Muscle of leg (tissue), 11 donors: ENCODE measurements around the gene KATNAL1. TPM values are rescaled to one million over a fixed set of nuclear protein-coding genes. Genes with fewer than 3 reads are reported as not detected.

Experiments used
- DNase-seq: peaks from one replicate; pipeline ENCODE4 v3.0.0; 2013
- H3K27ac ChIP-seq: one replicate; pipeline ENCODE4 v1.5.1; 2013; ENCODE audit warnings: mild to moderate bottlenecking, low read length, control low read depth
- H3K27me3 ChIP-seq: one replicate; pipeline ENCODE4 v1.6.1; 2013; ENCODE audit warnings: low read length; ENCODE audit not compliant: control insufficient read depth, insufficient read depth
- H3K36me3 ChIP-seq: one replicate; pipeline ENCODE4 v1.6.1; 2013; ENCODE audit warnings: low read length; ENCODE audit not compliant: control insufficient read depth, insufficient read depth
- H3K4me1 ChIP-seq: one replicate; pipeline ENCODE4 v1.6.1; 2013; ENCODE audit warnings: low read length; ENCODE audit not compliant: control insufficient read depth, insufficient read depth
- H3K4me3 ChIP-seq: one replicate; pipeline ENCODE4 v1.5.1; 2013; ENCODE audit warnings: low read length, control low read depth
- H3K9me3 ChIP-seq: replicated peaks from 2 replicates; pipeline ENCODE4 v1.6.1; 2013; ENCODE audit warnings: low read depth, low read length; ENCODE audit not compliant: control insufficient read depth
- WGBS: methylation state at CpG from one replicate; pipeline ENCODE4 v1.1.5; 2013; ENCODE audit warnings: missing lambda C conversion rate; ENCODE audit not compliant: insufficient coverage; 5-methylcytosine and 5-hydroxymethylcytosine counted together
- polyA plus RNA-seq, 8 donors: library from polyadenylated mRNA; unstranded; fragments of 120-200 nt; gene quantifications; one replicate each; pipeline versions ENCODE4 v1.2.1 to v1.2.3, GENCODE V29; 2013; ENCODE audit warnings: inconsistent platforms in 1 of 8, low replicate concordance in 1 of 8; ENCODE audit not compliant: insufficient read length in 8 of 8, insufficient read depth in 1 of 8
- total RNA-seq: library from RNA; stranded (reverse); fragments of 120-200 nt; gene quantifications from one replicate; pipeline ENCODE4 v1.2.4, GENCODE V29; 2013

Gene KATNAL1
- total and polyA plus RNA-seq, 9 donors: 7.8 to 22.2 (median 11.7) TPM

DNA sequence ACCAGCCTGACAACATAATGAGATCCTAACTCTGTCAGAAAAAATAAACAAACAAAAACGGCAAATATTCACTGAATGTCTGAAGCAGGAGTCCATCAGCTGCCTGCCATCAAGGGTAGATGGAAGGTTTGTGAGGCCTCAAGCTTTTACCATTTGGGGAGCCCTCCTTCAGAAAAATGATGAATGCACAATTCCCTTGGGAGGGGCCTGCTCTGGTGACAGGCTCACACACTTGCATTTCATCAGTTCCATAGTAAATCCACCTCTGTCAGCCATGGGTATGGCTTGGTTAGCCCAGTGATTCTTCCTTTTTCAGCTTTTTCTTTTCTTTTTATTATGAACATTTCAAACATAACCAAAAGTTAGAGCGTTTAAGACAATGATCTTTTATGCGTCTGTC, 26.3 kb upstream of the KATNAL1 start:
- Histone ChIP-seq H3K36me3 (no peaks in the 10 kb centered on the region), H3K27ac (no peak overlapping the region), H3K4me3 (no peak overlapping the region), H3K9me3 (no peaks in the 10 kb centered on the region), H3K4me1 (peaks cover 2% of the 10 kb centered on the region), H3K27me3 (no peaks in the 10 kb centered on the region)
- no peak for DNase-seq
- WGBS: 73% methylated on average over 2 of the region's 3 CpGs

DNA sequence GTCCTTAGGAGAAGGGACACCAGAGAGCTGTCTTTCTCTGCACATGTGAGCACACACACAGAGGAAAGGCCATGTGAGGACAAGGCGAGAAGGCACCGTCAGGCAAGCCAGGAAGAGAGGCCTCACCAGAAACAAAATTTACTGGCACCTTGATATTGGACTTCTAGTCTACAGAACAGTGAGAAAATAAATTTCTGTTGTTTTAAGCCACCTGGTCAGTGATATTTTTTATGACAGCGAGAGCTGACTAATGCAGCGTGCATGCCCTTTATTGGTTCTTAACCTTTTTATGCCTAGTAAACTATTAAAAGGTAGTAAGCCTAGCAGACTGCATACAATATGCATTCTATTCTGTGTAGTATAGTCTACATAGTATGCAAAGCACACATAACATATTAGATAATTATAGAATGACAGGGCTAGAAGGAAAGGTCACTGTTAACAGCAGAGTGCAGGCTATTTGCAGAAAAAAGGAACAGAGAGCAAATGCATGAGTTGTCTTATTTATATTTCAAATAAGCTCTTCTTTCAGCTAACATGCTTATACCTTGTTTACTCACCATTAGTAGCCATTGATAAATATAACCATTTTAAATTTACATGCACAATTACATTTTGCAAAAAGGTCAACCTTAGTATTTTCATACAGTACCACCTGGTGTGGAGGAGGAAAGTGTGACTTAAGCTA, 25.2 kb upstream of the KATNAL1 start:
- no peak for DNase-seq
- Histone ChIP-seq H3K9me3 (no peaks in the 10 kb centered on the region), H3K4me1 (no peaks in the 10 kb centered on the region), H3K27ac (no peak overlapping the region), H3K36me3 (no peaks in the 10 kb centered on the region), H3K4me3 (no peak overlapping the region), H3K27me3 (no peaks in the 10 kb centered on the region)
- no CpG with 5 or more reads among the region's 4 CpGs for WGBS

DNA sequence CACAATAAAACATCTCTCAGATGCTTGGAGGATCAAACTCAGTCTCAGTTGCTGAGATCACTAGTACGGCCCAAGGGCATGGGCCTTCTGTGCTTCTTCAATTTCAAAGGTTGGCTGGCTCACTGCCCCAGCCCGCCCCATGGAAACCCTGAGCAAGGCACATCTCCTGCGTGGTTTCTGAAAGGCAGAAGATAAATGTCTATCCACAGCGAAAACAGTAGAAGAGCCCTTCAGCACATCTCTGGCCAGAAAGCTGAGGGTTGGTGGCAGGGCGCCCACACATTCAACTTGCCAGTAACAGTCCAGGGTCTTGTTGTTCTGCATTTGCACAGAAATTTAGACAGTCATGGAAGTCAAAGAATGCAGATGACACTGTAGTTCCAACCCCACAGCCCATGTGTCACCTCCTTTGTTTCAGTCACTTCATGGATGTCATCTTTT, 24.0 kb upstream of the KATNAL1 start:
- no peak overlapping the region for H3K27ac ChIP-seq
- no peaks in the 10 kb centered on the region for H3K36me3 ChIP-seq
- WGBS: 63% methylated on average over 5 of the region's 5 CpGs
- no peak overlapping the region for H3K4me3 ChIP-seq
- peak; percentile 74 for DNase-seq
- H3K4me1 ChIP-seq: no peaks in the 10 kb centered on the region
- H3K27me3 ChIP-seq: no peaks in the 10 kb centered on the region
- H3K9me3 ChIP-seq: no peaks in the 10 kb centered on the region

DNA sequence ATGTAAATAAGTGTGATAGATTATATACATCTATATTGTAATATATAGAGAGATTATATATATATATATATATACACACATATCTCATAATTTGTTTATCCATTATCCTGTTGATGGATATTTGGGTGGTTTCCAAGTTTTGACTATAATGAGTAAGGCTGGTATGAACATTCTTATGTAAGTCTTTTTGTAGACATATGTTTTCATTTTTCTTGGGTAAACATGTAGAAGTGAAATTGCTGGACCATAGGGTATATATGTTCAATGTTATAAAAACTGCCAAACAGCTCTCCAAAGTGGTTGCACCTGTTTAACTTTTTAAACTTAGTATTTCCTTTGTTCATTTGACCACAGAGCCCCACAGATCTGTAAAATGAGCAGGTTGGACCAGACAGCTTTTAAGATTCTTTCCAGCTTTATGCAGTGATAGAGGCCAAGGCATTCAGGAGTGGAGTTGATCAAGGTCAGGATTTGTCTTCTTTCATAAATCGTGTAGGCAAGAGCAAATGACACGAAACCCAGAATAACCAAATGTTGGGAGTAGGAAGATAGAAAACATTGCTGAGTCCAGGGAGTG, 21.7 kb upstream of the KATNAL1 start:
- Histone ChIP-seq H3K27ac (no peak overlapping the region), H3K4me1 (no peaks in the 10 kb centered on the region), H3K36me3 (no peaks in the 10 kb centered on the region), H3K27me3 (no peaks in the 10 kb centered on the region), H3K9me3 (no peaks in the 10 kb centered on the region), H3K4me3 (no peak overlapping the region)
- 80% methylated on average over 2 of the region's 2 CpGs for WGBS
- no peak for DNase-seq

DNA sequence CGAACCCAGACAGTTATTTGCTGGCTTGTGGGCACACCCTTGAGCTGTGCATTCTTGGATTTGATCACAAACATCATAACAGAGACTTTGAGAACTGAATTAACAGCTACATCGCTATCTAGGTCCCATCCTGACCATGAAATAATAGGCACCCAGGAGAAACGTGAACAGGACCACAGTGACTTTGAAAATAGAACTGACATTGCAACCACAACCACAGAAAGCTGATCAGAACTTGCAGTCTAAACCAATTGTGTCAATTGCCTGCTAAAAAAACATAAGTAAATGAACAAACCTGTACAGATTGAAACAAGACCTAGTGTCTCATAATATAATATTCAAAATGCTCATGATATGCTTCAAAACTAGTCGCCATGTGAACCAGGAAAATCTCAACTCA, 18.3 kb upstream of the KATNAL1 start:
- WGBS: no CpG with 5 or more reads among the region's 4 CpGs
- H3K4me3 ChIP-seq: no peak overlapping the region
- no peak overlapping the region for H3K27ac ChIP-seq
- H3K27me3 ChIP-seq: no peaks in the 10 kb centered on the region
- DNase-seq: no peak
- no peaks in the 10 kb centered on the region for H3K4me1 ChIP-seq
- H3K36me3 ChIP-seq: no peaks in the 10 kb centered on the region
- H3K9me3 ChIP-seq: no peaks in the 10 kb centered on the region

DNA sequence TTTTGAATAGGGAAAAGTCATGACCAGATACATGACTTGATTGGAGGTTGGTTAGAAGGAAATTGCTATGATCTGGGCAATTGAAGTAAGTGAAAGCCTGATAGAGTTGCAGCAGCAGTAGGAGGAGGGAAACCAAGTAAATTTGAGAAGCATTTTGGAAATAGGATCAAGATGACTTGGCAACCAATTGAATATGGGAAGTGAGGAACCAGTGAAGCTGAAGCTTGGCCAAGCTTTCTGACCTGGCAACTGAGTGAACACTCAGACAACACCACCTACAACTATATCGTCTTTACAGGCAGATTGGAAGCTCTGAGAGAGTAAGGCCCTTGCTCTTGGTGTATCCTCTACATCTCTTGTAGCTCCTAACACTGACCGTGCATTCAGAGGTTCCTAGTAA, 16.2 kb upstream of the KATNAL1 start:
- no CpG with 5 or more reads among the region's 2 CpGs for WGBS

DNA sequence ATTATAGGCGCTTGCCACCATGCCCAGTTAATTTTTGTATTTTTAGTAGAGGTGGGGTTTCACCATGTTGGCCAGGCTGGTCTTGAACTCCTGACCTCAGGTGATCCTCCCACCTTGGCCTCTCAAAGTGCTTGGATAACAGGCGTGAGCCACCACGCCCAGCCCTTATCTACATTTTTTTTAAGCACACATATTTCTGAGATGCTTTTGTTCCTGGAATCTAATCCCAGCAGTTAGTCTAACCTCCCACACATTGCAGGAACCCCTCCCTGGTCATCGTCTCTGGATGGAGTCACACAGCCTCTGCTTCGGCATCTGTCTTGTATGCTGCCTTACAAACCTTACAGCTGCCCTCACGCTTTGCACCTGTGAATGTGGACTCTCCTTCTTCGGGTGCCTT, 15.1 kb upstream of the KATNAL1 start:
- Histone ChIP-seq H3K4me3 (no peak overlapping the region), H3K4me1 (peaks cover 12% of the 10 kb centered on the region), H3K27ac (no peak overlapping the region), H3K9me3 (no peaks in the 10 kb centered on the region), H3K36me3 (no peaks in the 10 kb centered on the region), H3K27me3 (no peaks in the 10 kb centered on the region)
- WGBS: 96% methylated on average over 6 of the region's 7 CpGs
- no peak for DNase-seq

More for the DNA sequence above, 16.2 kb upstream of the KATNAL1 start:
- no peak overlapping the region for H3K27ac ChIP-seq
- H3K9me3 ChIP-seq: no peaks in the 10 kb centered on the region
- no peak overlapping the region for H3K4me3 ChIP-seq
- no peaks in the 10 kb centered on the region for H3K27me3 ChIP-seq
- DNase-seq: peak; percentile 43
- H3K4me1 ChIP-seq: peaks cover 5% of the 10 kb centered on the region
- no peaks in the 10 kb centered on the region for H3K36me3 ChIP-seq

DNA sequence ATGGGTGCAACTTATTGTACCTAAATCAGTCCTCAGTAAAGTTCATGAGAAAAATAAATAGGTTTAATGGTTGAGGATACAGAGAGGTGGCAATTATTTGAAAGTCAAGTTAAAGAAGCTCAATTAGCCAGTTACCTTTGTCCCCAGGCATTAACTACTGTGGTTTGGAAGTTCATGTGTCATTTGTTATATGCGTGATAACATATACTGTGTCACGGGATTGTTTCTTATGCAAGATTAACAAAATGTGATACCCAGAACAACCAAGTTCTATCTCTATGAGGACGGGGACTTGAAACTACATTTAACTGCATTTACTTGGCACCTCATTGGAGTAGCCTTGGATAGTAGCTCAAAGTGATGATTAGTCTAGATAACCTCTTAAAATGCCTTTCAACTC, 13.9 kb upstream of the KATNAL1 start:
- no peak for DNase-seq
- no peak overlapping the region for H3K4me3 ChIP-seq
- no peaks in the 10 kb centered on the region for H3K9me3 ChIP-seq
- no peak overlapping the region for H3K27ac ChIP-seq
- H3K27me3 ChIP-seq: no peaks in the 10 kb centered on the region
- H3K36me3 ChIP-seq: no peaks in the 10 kb centered on the region
- peaks cover 12% of the 10 kb centered on the region for H3K4me1 ChIP-seq
- WGBS: no CpG with 5 or more reads among the region's 3 CpGs

DNA sequence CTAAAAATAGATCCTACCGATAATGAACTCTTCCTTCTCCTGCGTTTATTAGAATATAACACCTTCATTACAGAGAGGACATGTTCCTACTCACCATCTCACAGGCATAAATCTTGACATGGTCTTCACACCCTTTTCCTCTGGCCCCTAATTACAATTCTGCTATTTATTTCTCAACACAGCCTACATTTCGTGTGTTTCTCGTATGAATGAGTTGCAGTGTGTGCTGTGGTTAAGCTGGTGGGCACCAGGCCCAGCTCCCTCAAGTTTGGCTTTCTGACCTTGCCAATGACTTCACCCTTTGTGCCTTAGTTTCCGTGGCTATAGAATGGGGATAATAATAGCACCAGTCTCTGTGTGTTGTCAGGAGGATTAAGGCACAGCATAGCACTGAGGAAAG, 12.3 kb upstream of the KATNAL1 start:
- H3K36me3 ChIP-seq: no peaks in the 10 kb centered on the region
- H3K27me3 ChIP-seq: no peaks in the 10 kb centered on the region
- WGBS: no CpG with 5 or more reads among the region's 5 CpGs
- H3K9me3 ChIP-seq: no peaks in the 10 kb centered on the region
- peak; percentile 42 for DNase-seq
- H3K4me1 ChIP-seq: peaks cover 12% of the 10 kb centered on the region
- H3K27ac ChIP-seq: no peak overlapping the region
- H3K4me3 ChIP-seq: no peak overlapping the region

DNA sequence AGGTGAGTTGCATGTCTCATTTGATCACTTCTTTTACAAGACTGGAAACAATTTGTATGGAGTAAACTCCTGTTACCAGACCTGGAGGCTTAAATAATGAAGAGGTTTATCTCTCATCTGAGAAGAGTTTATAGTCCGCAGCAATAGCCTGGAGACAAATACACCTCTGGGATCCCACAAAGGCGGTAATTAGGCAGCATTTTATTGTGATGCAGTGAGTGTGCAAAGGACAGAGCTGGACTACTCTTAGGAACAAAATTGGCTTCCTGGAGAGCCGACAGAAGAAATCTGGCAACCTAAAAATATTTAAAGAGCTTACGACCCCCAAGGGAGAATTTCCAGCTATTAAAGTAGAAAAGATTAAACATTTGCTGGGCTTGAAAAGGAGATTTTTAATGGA, 11.8 kb upstream of the KATNAL1 start:
- peak; percentile 88 for DNase-seq
- peak overlapping the region; percentile 42 for H3K27ac ChIP-seq
- H3K4me1 ChIP-seq: peaks cover 12% of the 10 kb centered on the region
- no peaks in the 10 kb centered on the region for H3K9me3 ChIP-seq
- WGBS: no CpG with 5 or more reads among the region's 4 CpGs
- no peaks in the 10 kb centered on the region for H3K36me3 ChIP-seq
- H3K27me3 ChIP-seq: no peaks in the 10 kb centered on the region
- H3K4me3 ChIP-seq: no peak overlapping the region
